H1 (cell line): ENCODE measurements around the gene ZNF429.

Source experiments
- HDAC6 ChIP-seq: IDR thresholded peaks from one replicate; pipeline ENCODE4 v1.7.1; 2012; ENCODE audit warnings: low read depth, mild to moderate bottlenecking, inconsistent platforms, low read length, moderate library complexity
- RFX5 ChIP-seq: IDR thresholded peaks from 2 replicates; pipeline ENCODE4 v1.6.1; 2011; ENCODE audit warnings: low read depth, low read length, improper control_type of control experiment, borderline replicate concordance
- RNF2 ChIP-seq: fragments of 200-900, 300-1000 bp; sonication (generic); IDR thresholded peaks from 2 replicates; pipeline ENCODE4 v1.7.1; 2016; ENCODE audit warnings: borderline replicate concordance, low read depth, mild to moderate bottlenecking, antibody characterized with exemption, low read length; ENCODE audit not compliant: poor library complexity, severe bottlenecking; ENCODE audit errors: missing control alignments
- TCF12 ChIP-seq: IDR thresholded peaks from 2 replicates; pipeline ENCODE4 v1.6.1; 2011; ENCODE audit warnings: low read depth, mild to moderate bottlenecking, low read length
- TF ChIP-seq, protein P1 (sequence below), 3 experiments: IDR thresholded peaks; 1 replicate in 2 of 3; 2 replicates in 1 of 3; pipeline versions ENCODE4 v1.5.1 to v1.6.1; 2011; ENCODE audit warnings: low read length in 3 of 3, mild to moderate bottlenecking in 3 of 3, inconsistent platforms in 2 of 3, low read depth in 1 of 3, moderate library complexity in 1 of 3; ENCODE audit not compliant: insufficient read depth in 1 of 3; ENCODE audit errors: control extremely low read depth in 1 of 3

DNA sequence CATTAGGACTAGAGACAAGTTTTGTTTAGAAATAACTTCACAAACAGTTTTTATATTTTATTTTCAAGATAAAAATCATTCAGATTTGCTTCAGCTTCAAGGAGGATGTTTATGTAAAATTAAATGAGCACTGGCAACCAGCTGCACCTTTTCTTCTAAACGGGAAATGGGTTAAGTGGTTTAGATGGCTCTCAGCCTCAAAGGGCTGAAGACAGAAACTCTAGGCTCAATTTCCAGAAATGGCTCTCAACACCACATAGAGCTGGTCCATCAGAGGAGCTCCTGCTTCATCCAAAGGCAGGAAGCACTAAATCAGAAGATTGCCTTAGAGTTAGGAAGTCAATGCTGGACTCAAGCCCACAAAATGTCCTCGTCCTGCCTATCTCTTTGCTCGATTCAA is 74.7 kb downstream of the ZNF429 start:
- TF ChIP-seq HDAC6 (no peak), RFX5 (no peak), TCF12 (no peak), RNF2 (no peak)
- TF ChIP-seq, protein P1, sequence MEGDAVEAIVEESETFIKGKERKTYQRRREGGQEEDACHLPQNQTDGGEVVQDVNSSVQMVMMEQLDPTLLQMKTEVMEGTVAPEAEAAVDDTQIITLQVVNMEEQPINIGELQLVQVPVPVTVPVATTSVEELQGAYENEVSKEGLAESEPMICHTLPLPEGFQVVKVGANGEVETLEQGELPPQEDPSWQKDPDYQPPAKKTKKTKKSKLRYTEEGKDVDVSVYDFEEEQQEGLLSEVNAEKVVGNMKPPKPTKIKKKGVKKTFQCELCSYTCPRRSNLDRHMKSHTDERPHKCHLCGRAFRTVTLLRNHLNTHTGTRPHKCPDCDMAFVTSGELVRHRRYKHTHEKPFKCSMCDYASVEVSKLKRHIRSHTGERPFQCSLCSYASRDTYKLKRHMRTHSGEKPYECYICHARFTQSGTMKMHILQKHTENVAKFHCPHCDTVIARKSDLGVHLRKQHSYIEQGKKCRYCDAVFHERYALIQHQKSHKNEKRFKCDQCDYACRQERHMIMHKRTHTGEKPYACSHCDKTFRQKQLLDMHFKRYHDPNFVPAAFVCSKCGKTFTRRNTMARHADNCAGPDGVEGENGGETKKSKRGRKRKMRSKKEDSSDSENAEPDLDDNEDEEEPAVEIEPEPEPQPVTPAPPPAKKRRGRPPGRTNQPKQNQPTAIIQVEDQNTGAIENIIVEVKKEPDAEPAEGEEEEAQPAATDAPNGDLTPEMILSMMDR (IDR thresholded peaks at IDR 0.05; ENCODE audit: control extremely low read depth in 1 of 3, insufficient read depth in 1 of 3, low read depth in 1 of 3, low read length in 3 of 3), result no peak
